GM23338 (cell line): Measurements from ENCODE around the gene SENP5.
"Not testable (repeated sequence)": the region's sequence is repeated elsewhere in the genome, so short reads cannot be mapped to it uniquely, and the experiment has no call there.

Experiments
- CREB1 ChIP-seq: fragments of 250-450 bp; sonication (Bioruptor Pico); IDR thresholded peaks from 2 replicates; pipeline ENCODE4 v1.5.0; 2020; ENCODE audit warnings: low read depth, mild to moderate bottlenecking, moderate library complexity
- CTCF ChIP-seq, 2 experiments: fragments of 200-600 bp in 1 of 2; sonication (generic) in 1 of 2; conservative IDR thresholded peaks; 2 replicates each; pipeline versions ENCODE4 v1.5.1 to v1.6.1; 2016 to 2017; ENCODE audit warnings: antibody characterized with exemption in 2 of 2, low read depth in 2 of 2, mild to moderate bottlenecking in 2 of 2, moderate library complexity in 1 of 2
- ETS1 ChIP-seq: IDR thresholded peaks from 2 replicates; pipeline ENCODE4 v1.6.1; 2016; ENCODE audit warnings: antibody characterized with exemption
- EZH2 ChIP-seq: fragments of 200-600 bp; sonication (generic); IDR thresholded peaks from one replicate; pipeline ENCODE4 v1.8.0; 2017; ENCODE audit warnings: antibody characterized with exemption, mild to moderate bottlenecking, low read depth; ENCODE audit not compliant: unreplicated experiment
- EZH2phosphoT487 ChIP-seq: fragments of 200-600 bp; sonication (generic); IDR thresholded peaks from one replicate; pipeline ENCODE4 v1.8.1; 2018; ENCODE audit warnings: antibody characterized with exemption; ENCODE audit not compliant: unreplicated experiment
- JUNB ChIP-seq: IDR thresholded peaks from one replicate; pipeline ENCODE4 v1.6.1; 2016; ENCODE audit warnings: antibody characterized with exemption; ENCODE audit not compliant: unreplicated experiment
- NANOG ChIP-seq: IDR thresholded peaks from 2 replicates; pipeline ENCODE4 v1.6.1; 2016; ENCODE audit warnings: antibody characterized with exemption, borderline replicate concordance
- POLR2AphosphoS5 ChIP-seq: IDR thresholded peaks from 2 replicates; pipeline ENCODE4 v1.6.1; 2016; ENCODE audit warnings: antibody characterized with exemption, low read depth
- REST ChIP-seq: IDR thresholded peaks from one replicate; pipeline ENCODE4 v1.6.1; 2018; ENCODE audit warnings: antibody characterized with exemption; ENCODE audit not compliant: unreplicated experiment
- STAT1 ChIP-seq: IDR thresholded peaks from one replicate; pipeline ENCODE4 v1.6.1; 2016; ENCODE audit warnings: antibody characterized with exemption; ENCODE audit not compliant: unreplicated experiment
- ZNF114 ChIP-seq: fragments of 250-450 bp; sonication (Bioruptor Pico); IDR thresholded peaks from 2 replicates; pipeline ENCODE4 v1.5.0; 2020; ENCODE audit warnings: mild to moderate bottlenecking, moderate library complexity
- ZNF331 ChIP-seq: fragments of 250-450 bp; sonication (Bioruptor Pico); IDR thresholded peaks from 2 replicates; pipeline ENCODE4 v1.5.0; 2020; ENCODE audit warnings: low read depth, mild to moderate bottlenecking, moderate library complexity
- ZNF462 ChIP-seq: fragments of 250-450 bp; sonication (Bioruptor Pico); IDR thresholded peaks from 2 replicates; pipeline ENCODE4 v1.5.0; 2020; ENCODE audit warnings: mild to moderate bottlenecking, moderate library complexity

- TF ChIP-seq EZH2; CTCF (conservative IDR thresholded peaks at IDR 0.05; ENCODE audit: low read depth in 2 of 2); POLR2AphosphoS5; REST; ETS1; JUNB; STAT1; EZH2phosphoT487; ZNF331; CREB1 (CRISPR knock-in tag); NANOG; ZNF114 (CRISPR knock-in tag); ZNF462: not testable (repeated sequence)
These were observed 76.5 kb downstream of the SENP5 start for GRCh38 chr3:196944037-196944790.
